ENCODE data around the gene IL1RL1. TPM values are rescaled to one million over a fixed set of nuclear protein-coding genes. Genes with fewer than 3 reads are reported as not detected.

IL1RL1 gene
- total RNA-seq, 1 donor from 2014 or later = 3.8 TPM

- DNase-seq (ENCODE audit: low spot score) (no peak), ATAC-seq (no peak)
- intact Hi-C loops (cut with DNase I) = no loop called here
Observed at GRCh38 chr2:102357937-102358336, 46.6 kb downstream of the IL1RL1 start.

DNA sequence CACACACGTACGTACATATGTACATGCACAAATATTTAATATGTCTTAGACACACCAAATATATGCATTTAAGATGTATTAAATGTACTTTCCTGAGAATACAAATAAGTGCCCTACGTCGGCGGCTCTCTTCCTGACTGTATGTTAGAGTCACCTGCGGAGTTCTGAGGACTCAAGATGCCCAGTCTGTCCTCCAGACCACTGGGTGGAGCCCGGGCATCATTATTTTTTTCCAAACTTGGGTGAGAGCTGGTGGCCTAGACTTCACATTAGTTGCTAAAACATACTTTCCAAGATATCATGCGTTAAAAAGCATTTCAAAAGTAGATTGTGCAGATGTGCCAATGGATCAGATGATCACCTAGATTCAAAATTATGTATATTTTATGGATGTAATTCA is 47.1 kb downstream of the IL1RL1 start:
- intact Hi-C loops (cut with DNase I) = no loop called here
- ATAC-seq = no peak
- no peak for DNase-seq (ENCODE audit: low spot score)

- no peak for DNase-seq (ENCODE audit: low spot score)
- intact Hi-C loops (cut with DNase I) = no loop called here
- no peak for ATAC-seq
Observed at GRCh38 chr2:102359527-102359926, 48.2 kb downstream of the IL1RL1 start.

- DNase-seq (ENCODE audit: low spot score) = no peak
- ATAC-seq = no peak
- intact Hi-C loops (cut with DNase I) = no loop called here
Observed at GRCh38 chr2:102361632-102362241, 50.4 kb downstream of the IL1RL1 start.

- intact Hi-C loops (cut with DNase I) = no loop called here
Observed at GRCh38 chr2:102365763-102366162, 54.4 kb downstream of the IL1RL1 start.

GRCh38 chr2:102366406-102367112 is 55.2 kb downstream of the IL1RL1 start:
- ATAC-seq (no peak), DNase-seq (ENCODE audit: low spot score) (no peak)
- intact Hi-C loops (cut with DNase I) = no loop called here

More at GRCh38 chr2:102365763-102366162, 54.4 kb downstream of the IL1RL1 start:
- no peak for DNase-seq (ENCODE audit: low spot score)
- no peak for ATAC-seq

GRCh38 chr2:102367331-102367971 is 56.1 kb downstream of the IL1RL1 start:
- no peak for ATAC-seq
- DNase-seq (ENCODE audit: low spot score) = no peak
- intact Hi-C loops (cut with DNase I) = no loop called here

GRCh38 chr2:102368461-102369109 is 57.2 kb downstream of the IL1RL1 start:
- ATAC-seq (no peak), DNase-seq (ENCODE audit: low spot score) (no peak)
- intact Hi-C loops (cut with DNase I) = no loop called here

- DNase-seq (ENCODE audit: low spot score) (no peak), ATAC-seq (no peak)
- intact Hi-C loops (cut with DNase I) = no loop called here
Observed at GRCh38 chr2:102369866-102370265, 58.5 kb downstream of the IL1RL1 start.

DNA sequence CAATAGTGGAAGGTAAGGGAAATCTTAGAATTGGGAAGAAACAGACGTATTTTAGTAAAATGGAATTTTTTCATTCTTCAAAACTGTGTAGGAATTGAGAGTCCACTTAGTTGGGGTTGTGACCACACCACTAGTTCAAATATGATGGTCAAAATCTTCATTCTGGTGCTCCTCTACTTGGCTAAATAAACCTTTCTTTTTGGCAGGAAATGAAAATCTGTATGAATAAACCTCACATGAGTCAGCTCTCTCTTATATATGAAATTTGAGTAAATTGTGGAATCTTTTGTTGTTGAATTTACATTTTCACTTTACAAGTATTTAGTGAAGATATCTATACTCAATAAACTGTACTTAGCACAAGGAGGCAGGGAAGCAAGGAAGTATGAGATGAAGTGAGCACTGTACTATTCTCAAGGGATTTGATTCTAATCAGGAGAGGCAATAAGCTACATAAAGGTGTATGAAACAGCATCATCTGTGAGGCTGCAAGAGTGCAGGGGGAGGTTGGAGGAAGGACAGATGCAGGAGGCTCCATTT is 64.8 kb downstream of the IL1RL1 start:
- no peak for ATAC-seq
- intact Hi-C loops (cut with DNase I) = no loop called here
- DNase-seq (ENCODE audit: low spot score) = no peak

DNA sequence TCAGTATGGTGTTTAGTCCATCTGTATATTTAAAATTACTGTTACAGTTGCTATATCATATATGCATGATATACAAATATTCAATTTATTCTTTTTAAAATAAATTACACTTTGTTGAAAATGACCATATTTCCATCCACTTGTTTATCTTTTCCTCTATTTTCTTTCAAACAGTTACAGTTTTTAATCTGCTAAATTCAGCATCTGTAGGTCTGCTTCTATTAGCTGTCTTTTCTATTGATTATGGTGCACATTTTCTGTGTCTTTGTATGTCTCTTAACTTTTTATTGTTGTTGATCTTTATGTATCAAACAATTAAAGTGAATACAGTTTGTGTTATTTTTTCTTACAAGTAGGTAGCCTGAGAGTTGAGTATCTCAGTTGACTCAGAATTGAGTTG is 72.4 kb downstream of the IL1RL1 start:
- ATAC-seq (no peak), DNase-seq (ENCODE audit: low spot score) (no peak)
- intact Hi-C loops (cut with DNase I) = no loop called here

DNA sequence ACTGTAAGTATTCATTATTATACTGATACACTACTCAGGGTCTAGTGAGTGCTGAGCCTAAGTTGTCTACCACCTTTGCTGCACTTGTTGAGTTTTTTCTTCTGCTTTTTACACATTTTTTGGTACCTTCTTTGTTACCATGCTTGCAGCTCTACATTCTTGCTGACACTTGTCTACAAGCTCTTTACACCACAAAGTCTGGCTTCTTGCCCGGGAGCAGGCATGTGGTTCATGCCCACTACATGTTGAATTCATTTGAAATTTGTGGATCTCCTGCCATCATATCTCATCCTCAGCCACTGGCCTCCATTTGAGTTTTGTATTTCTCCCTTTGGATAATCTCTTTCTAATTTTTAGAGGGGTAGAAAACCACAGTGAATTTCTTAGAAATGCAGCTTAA is 74.2 kb downstream of the IL1RL1 start:
- intact Hi-C loops (cut with DNase I) = no loop called here
- DNase-seq (ENCODE audit: low spot score) (no peak), ATAC-seq (no peak)

DNA sequence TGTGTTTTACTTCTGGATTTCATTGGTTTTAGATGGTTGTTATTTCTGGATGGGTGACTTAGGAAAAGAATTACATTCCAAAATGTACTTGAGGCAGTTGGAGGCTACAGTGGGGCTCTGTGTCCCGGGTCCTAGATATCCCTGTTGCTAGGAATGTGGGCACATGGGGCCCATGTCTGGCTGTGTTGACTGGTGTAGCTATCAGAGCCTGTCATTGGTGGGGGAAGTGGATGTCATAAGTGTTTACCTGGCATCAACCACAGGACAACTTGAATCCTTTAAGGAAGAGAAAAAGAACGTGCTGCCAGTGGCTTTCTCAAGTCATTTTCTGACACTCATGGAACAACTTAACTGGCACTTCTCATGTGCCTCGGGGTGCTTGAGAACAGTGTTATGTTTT is 74.6 kb downstream of the IL1RL1 start:
- ATAC-seq (no peak), DNase-seq (ENCODE audit: low spot score) (no peak)

DNA sequence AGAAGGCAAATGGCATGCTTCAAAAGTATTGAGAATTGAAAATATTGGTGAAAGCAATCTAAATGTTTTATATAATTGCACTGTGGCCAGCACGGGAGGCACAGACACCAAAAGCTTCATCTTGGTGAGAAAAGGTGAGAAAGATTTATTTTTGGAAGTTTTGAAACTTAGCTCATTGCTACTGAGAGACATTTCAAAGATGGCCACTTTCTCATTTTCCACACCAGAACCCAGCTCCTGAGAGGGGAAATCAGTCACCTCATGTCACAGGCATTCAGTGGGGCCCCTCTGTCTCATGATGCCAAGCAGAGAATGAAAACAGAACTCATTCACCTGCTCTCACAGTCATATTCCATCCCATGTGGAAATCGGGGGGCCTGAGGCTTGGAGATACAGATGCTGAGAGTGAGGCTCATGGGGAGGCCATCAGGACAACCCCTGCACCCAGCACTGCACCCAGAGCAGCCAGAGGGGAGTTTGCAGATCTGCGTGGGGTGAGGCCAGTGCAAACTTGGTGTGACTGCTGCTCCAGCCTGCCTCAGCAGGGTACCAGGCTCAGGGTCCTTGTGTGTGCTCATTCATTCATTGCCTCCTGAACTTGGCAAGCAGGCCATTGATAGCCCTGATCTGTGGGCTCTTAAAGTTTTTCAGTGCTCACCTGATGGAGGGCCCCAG is 75.6 kb downstream of the IL1RL1 start:
- no peak for DNase-seq (ENCODE audit: low spot score)
- ATAC-seq = no peak
- intact Hi-C loops (cut with DNase I) = no loop called here

More for the DNA sequence above, 74.6 kb downstream of the IL1RL1 start:
- intact Hi-C loops (cut with DNase I) = no loop called here

DNA sequence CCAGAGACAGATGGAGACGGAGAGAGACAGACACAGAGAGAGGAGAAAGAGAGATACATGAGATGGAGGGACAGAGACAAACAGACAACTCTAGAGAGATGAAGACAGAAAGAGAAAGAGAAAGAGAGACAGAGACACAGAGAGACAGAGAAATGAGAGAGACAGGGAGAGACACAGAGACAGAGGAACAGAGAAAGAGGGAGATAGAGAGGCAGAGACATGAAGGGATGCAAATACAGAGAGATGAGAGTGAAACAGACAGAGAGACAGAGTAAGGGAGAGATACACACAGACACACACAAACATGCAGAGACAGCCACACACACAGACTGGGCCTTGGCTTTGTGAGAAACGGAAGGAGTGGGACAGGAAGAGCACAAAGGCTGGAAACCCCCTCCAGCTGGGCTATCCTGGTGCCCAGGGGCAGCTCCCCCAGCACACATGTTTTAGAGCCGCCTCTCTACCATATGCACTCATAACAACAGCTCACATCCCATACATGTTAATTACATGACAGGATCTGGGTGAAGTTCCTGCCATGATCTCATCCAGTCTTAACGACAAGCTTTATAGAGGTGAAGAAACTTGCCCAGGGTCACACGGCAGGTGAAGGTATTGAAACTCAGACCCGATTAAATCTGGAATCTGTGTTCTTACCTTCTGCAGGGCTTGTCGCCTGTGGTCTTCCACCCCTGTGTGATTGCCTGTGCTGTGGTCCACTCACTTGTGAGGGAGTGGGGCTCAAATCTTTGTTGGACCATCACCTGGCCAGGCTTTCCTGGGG is 76.6 kb downstream of the IL1RL1 start:
- DNase-seq (ENCODE audit: low spot score) (no peak), ATAC-seq (no peak)
- intact Hi-C loops (cut with DNase I) = no loop called here

DNA sequence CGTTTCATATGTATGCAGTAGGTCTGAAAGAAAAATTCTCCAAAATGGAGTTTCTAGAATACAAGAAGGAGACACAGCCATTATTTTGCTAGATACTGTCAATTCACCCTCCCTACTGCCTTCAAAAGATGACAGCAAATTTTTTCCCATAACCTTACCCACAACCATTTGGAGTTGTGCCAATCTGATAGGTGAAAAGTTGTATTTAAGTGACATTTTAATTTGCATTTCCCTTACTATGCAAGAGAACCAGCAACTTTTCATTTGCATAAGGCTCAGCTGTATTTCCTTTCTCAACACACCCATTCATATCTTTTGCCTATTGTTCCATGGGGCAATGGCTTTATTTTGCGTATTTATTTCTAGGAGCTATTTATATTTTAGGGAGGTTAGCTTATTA is 80.2 kb downstream of the IL1RL1 start:
- intact Hi-C loops (cut with DNase I) = no loop called here
- ATAC-seq (no peak), DNase-seq (ENCODE audit: low spot score) (no peak)

GRCh38 chr2:102392096-102392495 is 80.7 kb downstream of the IL1RL1 start:
- intact Hi-C loops (cut with DNase I) = no loop called here
- ATAC-seq (no peak), DNase-seq (ENCODE audit: low spot score) (no peak)

DNA sequence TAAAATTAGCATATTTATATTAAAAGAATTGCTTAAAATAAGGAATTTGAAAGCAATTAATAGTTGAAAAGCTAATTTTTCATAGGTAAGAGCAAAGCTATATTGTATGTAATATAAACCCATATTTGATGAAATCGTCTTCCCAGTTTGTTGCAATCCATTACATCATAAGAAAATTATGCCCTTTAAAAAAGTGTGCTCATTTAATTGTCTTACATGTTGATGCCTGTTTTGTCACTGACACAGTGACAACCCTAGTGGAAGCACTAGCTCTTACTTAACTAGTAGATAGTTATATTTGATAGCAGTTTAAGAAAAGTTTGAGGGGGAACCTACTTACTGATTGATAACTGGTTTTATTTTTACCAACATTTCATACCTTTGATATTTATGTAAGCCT is 81.6 kb downstream of the IL1RL1 start:
- intact Hi-C loops (cut with DNase I) = no loop called here
- no peak for ATAC-seq
- DNase-seq (ENCODE audit: low spot score) = no peak
